Measurements from ENCODE around the gene PRSS1.

DNA sequence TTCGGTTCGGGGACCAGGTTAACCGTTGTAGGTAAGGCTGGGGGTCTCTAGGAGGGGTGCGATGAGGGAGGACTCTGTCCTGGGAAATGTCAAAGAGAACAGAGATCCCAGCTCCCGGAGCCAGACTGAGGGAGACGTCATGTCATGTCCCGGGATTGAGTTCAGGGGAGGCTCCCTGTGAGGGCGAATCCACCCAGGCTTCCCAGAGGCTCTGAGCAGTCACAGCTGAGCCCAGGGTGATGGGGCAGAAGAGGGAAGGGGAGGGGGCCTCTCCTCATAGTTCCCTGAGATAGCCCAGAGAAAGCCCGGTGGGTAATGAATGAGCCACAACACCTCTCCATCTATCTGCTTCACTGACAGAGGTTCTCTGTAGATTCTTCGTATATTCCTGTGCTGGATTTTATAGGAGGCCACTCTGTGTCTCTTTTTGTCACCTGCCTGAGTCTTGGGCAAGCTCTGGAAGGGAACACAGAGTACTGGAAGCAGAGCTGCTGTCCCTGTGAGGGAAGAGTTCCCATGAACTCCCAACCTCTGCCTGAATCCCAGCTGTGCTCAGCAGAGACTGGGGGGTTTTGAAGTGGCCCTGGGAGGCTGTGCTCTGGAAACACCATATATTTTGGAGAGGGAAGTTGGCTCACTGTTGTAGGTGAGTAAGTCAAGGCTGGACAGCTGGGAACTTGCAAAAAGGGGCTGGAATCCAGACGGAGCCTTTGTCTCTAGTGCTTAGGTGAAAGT, 37.9 kb downstream of the PRSS1 start:
- no peak for TF ChIP-seq POLR2A (IDR thresholded peaks at IDR 0.05)
- TF ChIP-seq, protein P1, sequence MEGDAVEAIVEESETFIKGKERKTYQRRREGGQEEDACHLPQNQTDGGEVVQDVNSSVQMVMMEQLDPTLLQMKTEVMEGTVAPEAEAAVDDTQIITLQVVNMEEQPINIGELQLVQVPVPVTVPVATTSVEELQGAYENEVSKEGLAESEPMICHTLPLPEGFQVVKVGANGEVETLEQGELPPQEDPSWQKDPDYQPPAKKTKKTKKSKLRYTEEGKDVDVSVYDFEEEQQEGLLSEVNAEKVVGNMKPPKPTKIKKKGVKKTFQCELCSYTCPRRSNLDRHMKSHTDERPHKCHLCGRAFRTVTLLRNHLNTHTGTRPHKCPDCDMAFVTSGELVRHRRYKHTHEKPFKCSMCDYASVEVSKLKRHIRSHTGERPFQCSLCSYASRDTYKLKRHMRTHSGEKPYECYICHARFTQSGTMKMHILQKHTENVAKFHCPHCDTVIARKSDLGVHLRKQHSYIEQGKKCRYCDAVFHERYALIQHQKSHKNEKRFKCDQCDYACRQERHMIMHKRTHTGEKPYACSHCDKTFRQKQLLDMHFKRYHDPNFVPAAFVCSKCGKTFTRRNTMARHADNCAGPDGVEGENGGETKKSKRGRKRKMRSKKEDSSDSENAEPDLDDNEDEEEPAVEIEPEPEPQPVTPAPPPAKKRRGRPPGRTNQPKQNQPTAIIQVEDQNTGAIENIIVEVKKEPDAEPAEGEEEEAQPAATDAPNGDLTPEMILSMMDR (IDR thresholded peaks at IDR 0.05), result no peak

Data from tibial nerve (tissue), 3 donors.